ENCODE results near the gene ELK3.

Gene ELK3

GRCh38 chr12:96189781-96190180 lies 4.4 kb upstream of the ELK3 start:
- no peak for DNase-seq

DNA sequence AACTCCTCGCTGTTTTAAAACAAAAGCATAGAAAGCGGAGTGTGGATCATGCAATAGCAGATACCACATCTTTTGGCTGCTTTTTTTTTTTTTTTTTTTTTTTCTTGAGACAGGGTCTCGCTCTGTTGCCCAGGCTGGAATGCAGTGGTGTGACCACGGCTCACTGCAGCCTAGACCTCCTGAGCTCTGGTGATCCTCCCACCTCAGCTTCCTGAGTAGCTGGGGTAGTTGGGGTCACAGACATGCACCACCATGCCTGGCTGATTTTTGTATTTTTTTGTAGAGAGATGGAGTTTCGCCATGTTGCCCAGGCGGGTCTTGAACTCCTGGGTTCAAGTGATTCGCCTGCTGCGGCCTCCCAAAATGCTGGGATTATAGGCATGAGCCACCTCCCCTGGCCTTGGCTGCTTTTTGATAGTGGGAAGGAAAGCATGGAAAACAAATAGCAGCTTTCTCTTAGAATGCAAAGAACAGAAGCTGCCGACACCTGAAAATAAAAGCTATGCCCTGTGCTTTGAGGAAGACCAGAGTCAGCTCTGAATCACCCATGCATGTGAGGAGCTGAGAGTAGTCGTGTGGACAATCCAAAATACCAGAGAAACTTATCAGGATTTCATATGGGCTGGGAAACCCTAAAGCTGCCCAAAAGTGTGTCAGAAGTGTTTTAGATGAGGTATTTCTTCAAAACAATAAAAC lies 3.6 kb upstream of the ELK3 start:
- no peak for DNase-seq

DNA sequence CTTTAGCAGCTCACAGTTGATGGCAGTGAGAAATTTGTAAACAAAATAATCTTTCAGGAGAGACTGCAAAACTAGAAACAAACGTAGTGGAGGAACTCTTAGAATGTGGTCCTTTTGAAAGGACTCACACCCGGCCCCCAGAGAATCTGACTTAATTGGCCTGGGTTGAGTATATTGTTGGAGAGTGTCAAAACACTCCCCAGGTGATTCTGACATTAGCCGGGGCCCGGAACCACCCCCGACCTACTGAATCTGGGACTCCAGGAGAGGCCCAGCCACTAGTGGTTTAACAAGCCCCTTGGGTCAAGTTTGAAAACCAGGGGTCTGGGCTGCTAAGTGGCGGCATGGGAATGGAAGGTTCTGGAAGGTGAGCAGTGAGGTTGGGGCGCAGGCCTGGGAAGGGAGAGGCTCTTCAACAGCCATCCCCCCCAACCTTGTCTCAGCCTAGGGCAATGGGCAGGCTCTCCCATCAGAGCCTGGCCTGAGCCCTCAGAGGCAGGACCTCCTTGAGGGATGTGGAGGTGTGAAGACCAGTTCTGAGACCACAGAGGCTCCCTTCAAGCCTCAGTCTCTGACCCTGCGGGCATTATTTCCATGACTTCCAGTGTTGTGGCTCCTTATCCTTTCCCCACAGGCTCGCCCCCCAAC lies 1.1 kb upstream of the ELK3 start:
- no peak for DNase-seq

DNA sequence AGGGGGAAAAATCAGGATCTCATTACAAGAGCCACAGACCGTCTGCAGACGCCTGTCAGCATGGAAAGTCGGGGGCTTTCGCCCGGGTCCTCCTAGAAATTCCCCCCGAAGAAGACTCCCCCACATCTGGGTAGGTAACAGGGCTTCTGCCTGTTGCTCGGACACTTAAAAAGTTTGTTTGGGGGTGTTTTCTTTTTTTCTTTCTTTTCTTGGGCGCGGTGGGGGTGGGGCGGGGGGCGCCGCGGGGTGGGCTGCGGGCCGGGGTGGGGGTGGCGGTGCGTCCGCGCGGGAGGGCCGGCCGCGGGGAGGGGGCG lies 358 bp downstream of the ELK3 start:
- DNase-seq = no peak

DNA sequence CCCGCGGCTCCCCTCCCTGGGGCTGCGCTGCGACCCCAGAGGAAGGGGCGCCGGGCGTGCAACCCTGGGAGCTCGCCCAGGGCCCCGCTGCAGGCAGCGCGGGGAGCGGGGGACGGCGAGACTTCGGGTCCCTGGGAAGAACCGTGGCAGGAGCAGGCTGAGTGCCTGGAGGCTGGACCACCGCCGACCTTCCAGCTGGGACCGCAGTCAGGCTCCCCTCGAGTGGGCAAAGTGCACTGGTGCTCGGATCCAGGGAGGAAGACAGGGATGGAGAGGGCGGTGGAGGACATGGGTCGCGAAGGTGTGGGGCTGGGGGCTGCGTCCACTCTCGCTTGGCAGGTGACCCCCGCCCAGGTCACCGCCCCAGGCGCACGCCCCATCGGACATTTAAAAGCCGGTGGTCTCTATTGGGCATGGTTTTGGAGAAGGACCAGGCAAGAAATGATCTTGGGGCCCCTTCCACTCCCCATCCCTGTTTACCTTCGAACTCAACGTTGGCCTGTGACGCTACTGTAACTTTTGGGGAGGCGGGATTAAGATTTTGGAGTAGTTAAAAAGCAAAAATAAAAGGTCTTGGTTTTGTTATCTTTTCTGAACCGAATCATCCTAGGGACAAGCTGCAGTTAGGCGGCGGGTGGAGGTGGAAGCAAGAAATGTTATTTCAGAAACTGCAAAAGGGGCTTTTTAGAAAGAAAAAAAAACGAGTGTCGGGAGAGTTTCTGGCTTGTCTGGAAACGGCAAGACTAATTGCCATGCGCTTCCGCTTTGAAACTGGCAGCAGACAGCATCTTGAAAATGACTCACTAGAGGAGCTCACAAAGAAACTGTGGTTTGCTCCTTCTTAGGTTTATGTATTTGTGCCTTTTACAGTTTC lies 1.0 kb downstream of the ELK3 start:
- peak; percentile 61 for DNase-seq

- DNase-seq = no peak
These were observed 1.8 kb downstream of the ELK3 start for GRCh38 chr12:96195845-96196451.

GRCh38 chr12:96196781-96197180 lies 2.6 kb downstream of the ELK3 start:
- DNase-seq = no peak

DNA sequence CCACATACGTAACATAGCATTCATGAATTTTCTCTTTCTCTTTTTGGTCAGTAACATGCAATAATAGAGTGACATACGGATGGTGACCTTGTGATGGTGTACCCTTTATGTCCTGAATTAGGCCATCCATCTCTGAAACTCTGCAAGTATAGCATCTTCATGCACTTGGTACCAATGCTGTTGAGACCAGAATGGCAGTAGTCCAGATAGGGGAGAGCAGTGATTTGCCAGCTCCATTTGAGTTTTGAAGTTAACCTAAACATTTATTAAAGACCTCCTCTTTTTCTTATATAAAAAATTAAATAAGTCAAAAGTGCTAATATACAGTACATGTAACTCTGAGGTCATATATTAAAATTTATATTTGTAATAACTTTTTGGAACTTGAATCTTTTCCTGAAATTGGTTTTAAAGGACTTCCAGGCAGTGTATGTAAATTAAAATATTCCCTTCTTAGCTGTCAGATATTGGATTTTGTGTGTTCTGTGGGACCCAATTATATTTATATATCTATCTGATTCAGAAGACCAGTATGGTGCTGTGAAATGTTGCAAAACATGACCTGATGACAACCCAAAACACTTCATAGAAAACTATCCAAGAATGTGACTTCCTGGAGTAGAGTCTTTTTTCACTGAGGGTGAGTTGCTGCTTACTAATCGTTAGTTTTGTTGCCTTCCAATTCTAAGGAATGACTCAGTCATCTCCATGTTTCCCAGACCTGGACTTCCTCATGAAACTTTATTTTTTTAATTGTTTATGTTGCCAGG lies 3.5 kb downstream of the ELK3 start:
- DNase-seq = no peak

DNA sequence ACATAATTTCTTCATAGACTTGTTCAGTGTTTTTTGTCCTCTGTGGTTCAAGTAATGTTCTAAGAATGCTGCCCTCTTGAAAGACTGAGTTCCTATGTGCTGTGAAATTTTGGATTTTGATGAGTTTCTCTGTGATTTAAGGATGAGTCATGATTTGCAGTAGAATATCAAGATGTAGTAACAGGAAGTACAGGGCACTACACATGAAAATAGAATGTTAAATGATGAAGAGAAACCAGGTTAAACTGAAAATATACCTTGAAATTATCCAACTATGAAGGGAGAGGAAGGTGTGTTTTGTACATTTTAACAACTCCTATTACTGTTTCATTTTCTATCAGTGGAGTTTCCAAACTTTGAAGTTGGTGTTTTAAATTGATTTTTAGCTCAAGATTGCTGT lies 4.8 kb downstream of the ELK3 start:
- peak; percentile 19 for DNase-seq

DNA sequence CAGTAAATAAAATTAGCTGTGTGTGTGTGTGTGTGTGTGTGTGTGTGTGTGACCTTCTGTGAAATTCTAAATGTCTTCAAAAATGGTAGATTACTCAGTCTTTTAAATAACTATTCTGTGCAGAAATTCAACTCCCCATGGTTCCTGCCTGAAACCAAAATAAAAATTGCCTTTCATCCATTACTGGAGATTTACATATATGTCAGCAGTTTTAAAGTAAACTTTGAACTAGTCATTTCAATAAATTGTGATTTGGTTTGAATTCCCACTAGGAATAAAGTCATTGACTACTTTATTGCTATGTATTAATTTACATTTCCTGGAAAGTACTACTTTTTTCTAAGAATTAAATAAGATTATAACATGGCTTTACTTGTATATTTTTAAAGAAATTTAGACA lies 5.3 kb downstream of the ELK3 start:
- DNase-seq = no peak

- DNase-seq = no peak
These were observed 7.4 kb downstream of the ELK3 start for GRCh38 chr12:96201272-96202227.

- DNase-seq = no peak
These were observed 10.2 kb downstream of the ELK3 start for GRCh38 chr12:96204381-96204780.

GRCh38 chr12:96205908-96206307 lies 11.7 kb downstream of the ELK3 start:
- no peak for DNase-seq

DNA sequence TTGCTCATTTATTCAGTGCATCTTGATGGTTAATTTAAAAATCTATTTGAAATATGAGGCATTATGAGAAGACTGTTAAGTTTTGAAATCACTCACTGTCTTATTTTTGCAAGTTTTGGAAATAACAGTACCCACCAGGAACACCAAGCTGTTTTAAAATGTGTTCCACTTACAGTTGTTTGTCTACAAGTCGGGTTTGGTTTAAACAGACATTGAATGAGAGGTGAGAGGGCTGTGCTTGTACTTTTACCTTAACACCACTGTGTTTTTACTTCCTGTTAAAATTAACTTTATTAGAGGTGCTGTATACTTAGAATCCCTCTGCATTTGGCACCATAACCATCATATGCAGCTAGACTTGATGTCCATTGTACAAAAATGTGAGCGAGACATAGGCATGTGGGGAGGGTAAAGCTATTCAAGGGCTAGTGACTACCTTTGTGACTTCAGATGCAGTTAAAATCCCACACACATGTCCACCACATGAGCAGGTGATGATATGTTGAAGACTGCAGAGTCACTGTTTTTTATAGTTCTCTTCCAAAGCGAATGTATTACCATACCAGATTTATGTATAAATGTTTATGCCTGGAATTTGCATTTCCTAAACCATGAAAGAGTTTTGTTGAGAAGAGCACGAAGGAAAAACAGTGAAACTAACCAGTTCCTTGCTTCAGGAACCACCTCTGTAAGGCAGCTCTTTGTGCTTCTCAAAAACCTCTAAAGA lies 12.9 kb downstream of the ELK3 start:
- no peak for DNase-seq

- no peak for DNase-seq
These were observed 14.2 kb downstream of the ELK3 start for GRCh38 chr12:96208346-96208745.

GRCh38 chr12:96208801-96209549 lies 14.8 kb downstream of the ELK3 start:
- no peak for DNase-seq

GRCh38 chr12:96210376-96211055 lies 16.3 kb downstream of the ELK3 start:
- DNase-seq = no peak

- DNase-seq = no peak
These were observed 17.8 kb downstream of the ELK3 start for GRCh38 chr12:96211988-96212387.
